ENCODE results near the gene SOSTDC1.
"Not testable (repeated sequence)": the region's sequence is repeated elsewhere in the genome, so short reads cannot be mapped to it uniquely, and the experiment has no call there.

Gene SOSTDC1

GRCh38 chr7:16465469-16466361 is at the start of gene SOSTDC1:
Gene SOSTDC1 (minus strand): TSS chr7:16465738. CDS start chr7:16465668, 70 bp downstream.
- no peak for DNase-seq

- DNase-seq: no peak
Measured at GRCh38 chr7:16514729-16515128, 49.2 kb upstream of the SOSTDC1 start.

GRCh38 chr7:16514271-16514670 is 48.7 kb upstream of the SOSTDC1 start:
- no peak for DNase-seq

- DNase-seq: no peak
Measured at GRCh38 chr7:16512097-16512496, 46.6 kb upstream of the SOSTDC1 start.

- DNase-seq: no peak
Measured at GRCh38 chr7:16511314-16511713, 45.8 kb upstream of the SOSTDC1 start.

- DNase-seq: no peak
Measured at GRCh38 chr7:16509829-16510228, 44.3 kb upstream of the SOSTDC1 start.

GRCh38 chr7:16506422-16506821 is 40.9 kb upstream of the SOSTDC1 start:
- DNase-seq: not testable (repeated sequence)

- DNase-seq: no peak
Measured at GRCh38 chr7:16504019-16504418, 38.5 kb upstream of the SOSTDC1 start.

- no peak for DNase-seq
Measured at GRCh38 chr7:16502303-16502702, 36.8 kb upstream of the SOSTDC1 start.

GRCh38 chr7:16498122-16498521 is 32.6 kb upstream of the SOSTDC1 start:
- no peak for DNase-seq

GRCh38 chr7:16494955-16495719 is 29.6 kb upstream of the SOSTDC1 start:
- no peak for DNase-seq

GRCh38 chr7:16494551-16494950 is 29.0 kb upstream of the SOSTDC1 start:
- DNase-seq: no peak

GRCh38 chr7:16493266-16493665 is 27.7 kb upstream of the SOSTDC1 start:
- DNase-seq: no peak

- no peak for DNase-seq
Measured at GRCh38 chr7:16492513-16493062, 27.1 kb upstream of the SOSTDC1 start.

- DNase-seq: no peak
Measured at GRCh38 chr7:16491148-16491547, 25.6 kb upstream of the SOSTDC1 start.

- DNase-seq: no peak
Measured at GRCh38 chr7:16484453-16485158, 19.1 kb upstream of the SOSTDC1 start.

- DNase-seq: no peak
Measured at GRCh38 chr7:16479591-16479990, 14.1 kb upstream of the SOSTDC1 start.

GRCh38 chr7:16479161-16479560 is 13.6 kb upstream of the SOSTDC1 start:
- DNase-seq: no peak

GRCh38 chr7:16471933-16472332 is 6.4 kb upstream of the SOSTDC1 start:
- no peak for DNase-seq

- no peak for DNase-seq
Measured at GRCh38 chr7:16463949-16464715, 1.4 kb downstream of the SOSTDC1 start.

GRCh38 chr7:16463520-16463919 is 2.0 kb downstream of the SOSTDC1 start:
- no peak for DNase-seq

- DNase-seq: no peak
Measured at GRCh38 chr7:16462431-16462889, 3.1 kb downstream of the SOSTDC1 start.

Measured in activated T-cell treated with anti-CD3 and anti-CD28 coated beads, Interleukin-2, amount 50 U/mL, for 1 hour (primary cell).